Mucosa of descending colon (tissue), 3 donors: ENCODE measurements around the gene GALNT5. TPM values are rescaled to one million over a fixed set of nuclear protein-coding genes. Genes with fewer than 3 reads are reported as not detected.
"Not testable (repeated sequence)": the region's sequence is repeated elsewhere in the genome, so short reads cannot be mapped to it uniquely, and the experiment has no call there.

Experiments
- ATAC-seq: fragments of 200-7000 bp; cut with Tn5 transposase; one replicate; pipeline ENCODE4 v1.9.1; 2020; ENCODE audit warnings: mild to moderate bottlenecking, moderate library complexity
- DNase-seq, 3 donors: peaks; one replicate each; pipeline ENCODE4 v3.0.0-alpha.2; 2020
- H3K36me3 ChIP-seq: fragments of 200-600 bp; one replicate; pipeline ENCODE4 v1.8.0; 2021; ENCODE audit warnings: low read depth, mild to moderate bottlenecking
- H3K4me1 ChIP-seq: fragments of 200-600 bp; one replicate; pipeline ENCODE4 v1.8.0; 2021; ENCODE audit warnings: low read depth, mild to moderate bottlenecking
- H3K4me3 ChIP-seq: fragments of 200-600 bp; one replicate; pipeline ENCODE4 v1.8.0; 2021; ENCODE audit warnings: mild to moderate bottlenecking
- H3K9me3 ChIP-seq: fragments of 200-600 bp; one replicate; pipeline ENCODE4 v1.8.0; 2021; ENCODE audit warnings: mild to moderate bottlenecking
- intact Hi-C, 2 donors: fragments of 100-400 bp; cut with DNase I in 1 of 2; cut with micrococcal nuclease in 1 of 2; formaldehyde crosslinking; loops; one replicate each; pipeline versions ENCODE4 v1.11.0 to v1.11.1; 2022; cut with DNase I, micrococcal nuclease
- total RNA-seq, 3 donors: library from RNA; stranded (reverse); fragmentation: NEBNext Ultra II Directional in 2 of 3; extraction: Animal tissue kit (Norgen Biotek cat#: 25700) in 2 of 3; gene quantifications; one replicate each; pipeline versions ENCODE4 v1.2.1 to v1.2.4, GENCODE V29; 2021 to 2023
- TF ChIP-seq, protein P1 (sequence below): fragments of 200-600 bp; IDR thresholded peaks from one replicate; pipeline ENCODE4 v1.8.0; 2022; ENCODE audit warnings: antibody characterized with exemption, mild to moderate bottlenecking
- donor health status: DM: no; HTN: no; CAD: no; lungs with moderate emphysema.
- donor health status: DM: no; HTN: no; CAD: no.
- donor health status: DM: no; HTN: yes; CAD: no.

Gene GALNT5
- total RNA-seq, 3 donors from 2014 or later: 16.5 to 46.1 (median 45.5) TPM

GRCh38 chr2:157220502-157220901, 37.0 kb upstream of the GALNT5 start:
- no peaks in the 10 kb centered on the region for H3K36me3 ChIP-seq
- intact Hi-C loops: no loop called here
- H3K4me1 ChIP-seq: no peaks in the 10 kb centered on the region
- no peaks in the 10 kb centered on the region for H3K9me3 ChIP-seq
- TF ChIP-seq, protein P1, sequence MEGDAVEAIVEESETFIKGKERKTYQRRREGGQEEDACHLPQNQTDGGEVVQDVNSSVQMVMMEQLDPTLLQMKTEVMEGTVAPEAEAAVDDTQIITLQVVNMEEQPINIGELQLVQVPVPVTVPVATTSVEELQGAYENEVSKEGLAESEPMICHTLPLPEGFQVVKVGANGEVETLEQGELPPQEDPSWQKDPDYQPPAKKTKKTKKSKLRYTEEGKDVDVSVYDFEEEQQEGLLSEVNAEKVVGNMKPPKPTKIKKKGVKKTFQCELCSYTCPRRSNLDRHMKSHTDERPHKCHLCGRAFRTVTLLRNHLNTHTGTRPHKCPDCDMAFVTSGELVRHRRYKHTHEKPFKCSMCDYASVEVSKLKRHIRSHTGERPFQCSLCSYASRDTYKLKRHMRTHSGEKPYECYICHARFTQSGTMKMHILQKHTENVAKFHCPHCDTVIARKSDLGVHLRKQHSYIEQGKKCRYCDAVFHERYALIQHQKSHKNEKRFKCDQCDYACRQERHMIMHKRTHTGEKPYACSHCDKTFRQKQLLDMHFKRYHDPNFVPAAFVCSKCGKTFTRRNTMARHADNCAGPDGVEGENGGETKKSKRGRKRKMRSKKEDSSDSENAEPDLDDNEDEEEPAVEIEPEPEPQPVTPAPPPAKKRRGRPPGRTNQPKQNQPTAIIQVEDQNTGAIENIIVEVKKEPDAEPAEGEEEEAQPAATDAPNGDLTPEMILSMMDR: no peak
- no peak overlapping the region for H3K4me3 ChIP-seq
- DNase-seq (no peak), ATAC-seq (no peak)

DNA sequence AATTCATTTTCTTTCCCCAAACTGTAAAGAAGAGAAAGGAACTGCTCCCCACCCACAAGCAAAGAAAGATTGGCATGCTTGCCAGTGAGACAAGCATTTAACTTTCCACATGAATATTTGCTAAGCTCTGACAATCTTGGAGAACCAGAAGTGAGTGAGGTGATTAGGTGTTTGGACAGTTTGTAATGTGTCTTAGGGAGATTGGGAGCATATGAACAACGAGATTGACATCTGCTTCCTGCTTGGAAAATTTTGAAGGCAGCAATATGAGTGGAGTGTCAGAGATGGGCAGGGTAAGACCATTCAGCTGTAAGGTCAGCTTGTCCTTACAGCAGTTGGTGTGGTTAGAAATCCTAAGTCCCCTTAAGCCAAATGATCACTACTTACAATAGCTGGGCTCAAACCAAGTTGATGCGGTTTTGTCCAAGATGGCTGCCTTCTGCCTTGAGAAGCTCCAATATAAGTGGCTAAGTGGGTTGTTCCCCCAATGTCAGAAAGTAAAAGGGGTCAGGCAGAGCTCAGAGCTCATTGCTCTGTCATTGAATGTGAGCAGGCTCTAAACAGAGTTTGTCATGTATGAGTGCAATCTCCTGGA, 36.0 kb upstream of the GALNT5 start:
- TF ChIP-seq, protein P1: no peak
- no peak for DNase-seq
- Histone ChIP-seq H3K4me3 (no peak overlapping the region), H3K4me1 (no peaks in the 10 kb centered on the region), H3K9me3 (no peaks in the 10 kb centered on the region), H3K36me3 (no peaks in the 10 kb centered on the region)
- no peak for ATAC-seq
- intact Hi-C loops: no loop called here

DNA sequence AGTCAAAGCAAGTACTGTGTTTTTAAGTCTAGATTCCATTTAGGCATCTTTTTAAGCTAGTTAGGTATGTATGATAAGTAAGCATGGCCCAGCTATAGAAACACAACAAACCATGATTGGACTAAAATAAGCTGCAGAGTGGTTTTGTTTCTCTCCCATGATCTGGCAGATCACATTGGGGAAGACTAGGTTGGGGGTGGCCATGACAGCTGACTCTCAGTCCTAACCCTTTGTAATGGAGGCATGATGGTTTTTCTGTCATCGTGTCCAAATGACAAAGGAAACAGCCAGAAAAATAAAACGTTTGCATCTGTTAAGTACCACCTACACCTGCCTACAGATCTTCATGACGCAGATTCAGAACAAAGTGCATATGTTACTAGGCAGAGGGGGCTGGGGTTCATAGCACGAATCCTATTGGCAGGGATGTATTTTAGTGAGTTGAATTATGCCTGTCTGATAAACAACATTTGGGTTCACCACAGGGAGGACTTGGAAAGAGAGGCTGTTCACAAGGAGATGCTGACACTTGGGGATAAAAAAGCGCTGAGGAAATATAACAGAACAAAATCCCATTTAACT, 33.8 kb upstream of the GALNT5 start:
- ATAC-seq (no peak), DNase-seq (no peak)
- intact Hi-C loops: no loop called here
- TF ChIP-seq, protein P1: no peak
- Histone ChIP-seq H3K36me3 (no peaks in the 10 kb centered on the region), H3K9me3 (no peaks in the 10 kb centered on the region), H3K4me3 (no peak overlapping the region), H3K4me1 (no peaks in the 10 kb centered on the region)

- DNase-seq, H3K4me3 ChIP-seq, H3K9me3 ChIP-seq, ATAC-seq, H3K36me3 ChIP-seq, intact Hi-C loops, H3K4me1 ChIP-seq: not testable (repeated sequence)
Measured at GRCh38 chr2:157224448-157224847, 33.1 kb upstream of the GALNT5 start.

DNA sequence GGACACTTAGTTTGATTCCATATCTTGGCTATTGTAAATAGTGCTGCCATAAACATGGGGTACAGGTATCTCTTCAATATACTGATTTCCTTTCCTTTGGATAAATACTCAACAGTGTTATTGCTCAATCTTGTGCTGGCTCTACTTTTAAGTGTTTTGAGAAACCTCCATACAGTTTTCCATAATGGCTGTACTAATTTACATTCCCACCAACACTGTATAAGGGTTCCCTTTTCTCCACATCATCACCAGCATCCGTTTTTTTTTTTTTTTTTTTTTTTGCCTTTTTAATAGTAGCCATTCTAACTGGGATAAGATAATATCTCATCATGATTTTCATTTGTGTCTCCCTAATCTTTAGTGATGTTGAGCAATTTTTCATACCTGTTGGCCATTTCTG, 29.9 kb upstream of the GALNT5 start:
- intact Hi-C loops: no loop called here
- no peak overlapping the region for H3K4me3 ChIP-seq
- DNase-seq (no peak), ATAC-seq (no peak)
- TF ChIP-seq, protein P1: no peak
- H3K9me3 ChIP-seq: no peaks in the 10 kb centered on the region
- H3K4me1 ChIP-seq: no peaks in the 10 kb centered on the region
- no peaks in the 10 kb centered on the region for H3K36me3 ChIP-seq

- TF ChIP-seq, protein P1: no peak
- DNase-seq: no peak
- ATAC-seq: no peak
- Histone ChIP-seq H3K4me3 (no peak overlapping the region), H3K9me3 (no peaks in the 10 kb centered on the region), H3K4me1 (no peaks in the 10 kb centered on the region), H3K36me3 (no peaks in the 10 kb centered on the region)
- intact Hi-C loops: no loop called here
Measured at GRCh38 chr2:157228946-157229345, 28.6 kb upstream of the GALNT5 start.
